ENCODE measurements around the gene THUMPD2.
"Not testable (repeated sequence)": the region's sequence is repeated elsewhere in the genome, so short reads cannot be mapped to it uniquely, and the experiment has no call there.

The THUMPD2 gene

GRCh38 chr2:39730685-39731302 lies 48.3 kb downstream of the THUMPD2 start:
- no peak overlapping the region for H3K4me3 ChIP-seq (replicated peaks in 1 of 2; ENCODE audit: low read depth in 2 of 2, low read length in 2 of 2)
- DNase-seq (ENCODE audit: low read depth in 2 of 2), result peak; percentile 37 to 65
- TF ChIP-seq, protein P1, sequence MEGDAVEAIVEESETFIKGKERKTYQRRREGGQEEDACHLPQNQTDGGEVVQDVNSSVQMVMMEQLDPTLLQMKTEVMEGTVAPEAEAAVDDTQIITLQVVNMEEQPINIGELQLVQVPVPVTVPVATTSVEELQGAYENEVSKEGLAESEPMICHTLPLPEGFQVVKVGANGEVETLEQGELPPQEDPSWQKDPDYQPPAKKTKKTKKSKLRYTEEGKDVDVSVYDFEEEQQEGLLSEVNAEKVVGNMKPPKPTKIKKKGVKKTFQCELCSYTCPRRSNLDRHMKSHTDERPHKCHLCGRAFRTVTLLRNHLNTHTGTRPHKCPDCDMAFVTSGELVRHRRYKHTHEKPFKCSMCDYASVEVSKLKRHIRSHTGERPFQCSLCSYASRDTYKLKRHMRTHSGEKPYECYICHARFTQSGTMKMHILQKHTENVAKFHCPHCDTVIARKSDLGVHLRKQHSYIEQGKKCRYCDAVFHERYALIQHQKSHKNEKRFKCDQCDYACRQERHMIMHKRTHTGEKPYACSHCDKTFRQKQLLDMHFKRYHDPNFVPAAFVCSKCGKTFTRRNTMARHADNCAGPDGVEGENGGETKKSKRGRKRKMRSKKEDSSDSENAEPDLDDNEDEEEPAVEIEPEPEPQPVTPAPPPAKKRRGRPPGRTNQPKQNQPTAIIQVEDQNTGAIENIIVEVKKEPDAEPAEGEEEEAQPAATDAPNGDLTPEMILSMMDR (IDR thresholded peaks at IDR 0.05; ENCODE audit: low read depth, low read length), result peak; percentile 68

DNA sequence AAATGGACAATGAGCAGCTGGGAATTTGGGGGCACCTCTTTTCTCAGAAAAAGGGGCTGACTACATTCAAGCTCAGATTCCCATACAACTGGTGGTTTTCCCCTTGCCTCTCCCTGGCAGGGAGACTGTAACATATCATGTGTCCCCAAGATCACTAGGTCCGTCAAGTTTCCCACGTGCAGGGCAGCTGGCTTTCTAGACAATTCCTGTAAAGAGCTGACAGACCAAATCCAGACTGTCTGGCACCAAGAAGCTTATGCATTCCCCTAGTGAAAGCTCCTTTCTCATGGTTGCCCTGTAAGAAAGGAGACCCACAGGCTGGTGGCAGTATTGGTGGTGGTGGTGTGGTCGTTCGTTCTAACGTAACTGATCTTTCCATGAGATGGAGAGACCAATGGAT lies 48.8 kb downstream of the THUMPD2 start:
- H3K4me3 ChIP-seq (replicated peaks in 1 of 2; ENCODE audit: low read depth in 2 of 2, low read length in 2 of 2), result no peak overlapping the region
- TF ChIP-seq, protein P1 (IDR thresholded peaks at IDR 0.05; ENCODE audit: low read depth, low read length), result no peak
- DNase-seq (ENCODE audit: low read depth in 2 of 2), result no peak

GRCh38 chr2:39728941-39729351 lies 50.1 kb downstream of the THUMPD2 start:
- TF ChIP-seq, protein P1 (IDR thresholded peaks at IDR 0.05; ENCODE audit: low read depth, low read length), result peak; percentile 78
- DNase-seq (ENCODE audit: low read depth in 2 of 2), result peak; percentile 51 to 52
- no peak overlapping the region for H3K4me3 ChIP-seq (replicated peaks in 1 of 2; ENCODE audit: low read depth in 2 of 2, low read length in 2 of 2)

DNA sequence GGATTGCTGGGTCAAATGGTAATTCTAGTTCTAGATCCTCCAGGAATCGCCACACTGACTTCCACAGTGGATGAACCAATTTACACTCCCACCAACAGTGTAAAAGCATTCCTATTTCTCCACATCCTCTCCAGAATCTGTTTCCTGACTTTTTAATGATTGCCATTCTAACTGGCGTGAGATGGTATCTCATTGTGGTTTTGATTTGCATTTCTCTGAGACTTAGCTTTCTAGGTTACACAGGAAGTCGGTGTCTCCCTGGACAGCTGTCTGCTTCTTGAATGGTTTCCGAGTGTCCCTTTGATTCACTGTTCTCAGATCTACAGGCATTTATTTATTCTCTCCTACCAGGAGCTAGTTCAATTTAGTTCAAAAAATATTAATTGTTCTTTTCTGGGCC lies 51.0 kb downstream of the THUMPD2 start:
- DNase-seq (ENCODE audit: low read depth in 2 of 2); H3K4me3 ChIP-seq (replicated peaks in 1 of 2; ENCODE audit: low read depth in 2 of 2, low read length in 2 of 2): not testable (repeated sequence)

DNA sequence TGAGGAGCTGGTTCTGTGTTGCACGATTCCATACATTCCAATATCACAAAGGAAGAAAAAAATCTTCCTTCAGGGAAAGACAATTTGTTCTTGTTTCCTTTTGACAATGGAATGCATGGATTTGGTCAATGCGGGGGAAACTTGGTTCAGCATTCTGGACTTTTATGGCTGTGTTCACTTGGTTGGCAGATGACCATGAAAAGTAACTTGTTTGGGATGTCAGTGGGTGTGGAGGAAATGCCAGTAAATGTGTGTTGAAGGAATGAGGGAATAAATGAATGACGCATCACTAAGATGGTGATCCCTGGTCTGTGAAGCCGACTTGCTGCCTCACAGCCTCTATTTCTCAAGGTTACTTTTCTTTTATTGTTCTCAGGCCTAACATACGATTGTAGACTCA lies 53.7 kb downstream of the THUMPD2 start:
- no peak overlapping the region for H3K4me3 ChIP-seq (replicated peaks in 1 of 2; ENCODE audit: low read depth in 2 of 2, low read length in 2 of 2)
- TF ChIP-seq, protein P1 (IDR thresholded peaks at IDR 0.05; ENCODE audit: low read depth, low read length), result no peak
- no peak for DNase-seq (ENCODE audit: low read depth in 2 of 2)

GRCh38 chr2:39724828-39725144 lies 54.3 kb downstream of the THUMPD2 start:
- no peak for DNase-seq (ENCODE audit: low read depth in 2 of 2)
- TF ChIP-seq, protein P1 (IDR thresholded peaks at IDR 0.05; ENCODE audit: low read depth, low read length), result no peak
- H3K4me3 ChIP-seq (replicated peaks in 1 of 2; ENCODE audit: low read depth in 2 of 2, low read length in 2 of 2), result no peak overlapping the region

DNA sequence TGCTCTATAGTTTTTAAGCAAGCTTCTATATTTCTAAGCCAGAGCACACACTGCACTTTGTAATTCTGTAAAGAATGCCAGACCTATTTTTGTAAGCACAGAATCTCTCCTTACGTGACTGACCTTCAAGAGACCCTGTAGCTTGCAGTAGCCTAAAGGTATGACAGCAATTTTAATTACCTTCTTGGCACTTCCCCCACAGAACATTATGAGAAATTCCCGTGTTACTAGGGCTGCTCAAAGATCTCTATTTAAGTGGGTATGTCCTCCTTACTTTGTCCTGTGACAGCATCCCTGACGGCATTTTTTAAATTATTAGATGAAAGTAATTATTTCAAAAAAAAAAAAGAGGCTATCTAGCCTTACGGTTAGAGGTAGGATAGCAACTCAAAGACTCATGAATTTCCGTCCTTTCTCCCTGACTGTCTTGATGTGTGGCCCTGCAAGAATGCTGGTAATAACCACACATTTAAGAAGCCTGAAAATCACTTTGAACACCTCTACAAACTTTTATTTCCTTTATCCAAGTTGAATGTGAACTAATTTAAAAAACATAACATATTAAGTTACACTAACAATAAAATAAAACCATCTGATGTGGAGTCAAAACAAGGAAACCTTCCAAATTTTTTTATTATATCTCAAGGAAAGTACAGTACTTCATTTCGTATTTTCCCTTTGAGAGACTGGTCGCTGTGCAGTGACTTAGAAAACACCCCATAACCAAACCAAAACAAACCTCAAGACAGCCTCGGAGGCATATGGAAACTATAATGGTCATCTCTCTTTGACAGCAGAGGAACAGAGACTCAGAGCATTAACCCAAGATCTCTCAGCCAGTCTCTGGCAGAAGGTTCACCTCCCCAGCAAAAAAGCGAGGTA lies 54.9 kb downstream of the THUMPD2 start:
- no peak overlapping the region for H3K4me3 ChIP-seq (replicated peaks in 1 of 2; ENCODE audit: low read depth in 2 of 2, low read length in 2 of 2)
- DNase-seq (ENCODE audit: low read depth in 2 of 2), result peak in 1 of 2 donors; percentile 6
- TF ChIP-seq, protein P1 (IDR thresholded peaks at IDR 0.05; ENCODE audit: low read depth, low read length), result no peak

Measured in cardiac fibroblast (primary cell).